CD4-positive, alpha-beta T cell treated with Interleukin-1 beta for 1 hour (primary cell): ENCODE results near the gene AP3D1.
"Not testable (repeated sequence)": the region's sequence is repeated elsewhere in the genome, so short reads cannot be mapped to it uniquely, and the experiment has no call there.

Experiments used
- DNase-seq, 2 donors: peaks; one replicate each; pipeline ENCODE4 v3.0.0-alpha.2; 2020 to 2022

The AP3D1 gene

GRCh38 chr19:2108251-2109016 is 42.9 kb downstream of the AP3D1 start:
- no peak for DNase-seq

GRCh38 chr19:2103045-2103707 is 48.2 kb downstream of the AP3D1 start:
- no peak for DNase-seq

- DNase-seq: no peak
Observed at GRCh38 chr19:2101417-2102335, 49.7 kb downstream of the AP3D1 start.

GRCh38 chr19:2100719-2101061 is 50.7 kb downstream of the AP3D1 start:
- DNase-seq: no peak

- DNase-seq: no peak
Observed at GRCh38 chr19:2099937-2100718, 51.2 kb downstream of the AP3D1 start.

GRCh38 chr19:2099054-2099501 is 52.3 kb downstream of the AP3D1 start:
- DNase-seq: no peak

- no peak for DNase-seq
Observed at GRCh38 chr19:2097886-2098327, 53.5 kb downstream of the AP3D1 start.

- peak; percentile 66 to 73 for DNase-seq
Observed at GRCh38 chr19:2097203-2097885, 54.0 kb downstream of the AP3D1 start.

- DNase-seq: peak; percentile 99
Observed at GRCh38 chr19:2096480-2097202, 54.7 kb downstream of the AP3D1 start, which contains the start of gene IZUMO4. IZUMO4 (plus strand) TSS chr19:2096915; CDS start chr19:2096946, 31 bp downstream.

- peak; percentile 89 to 90 for DNase-seq
Observed at GRCh38 chr19:2096034-2096479, 55.3 kb downstream of the AP3D1 start, which contains the start of gene MOB3A. MOB3A (minus strand) TSS chr19:2096326; CDS start chr19:2078560, 17,766 bp downstream.

GRCh38 chr19:2091926-2092525 is 59.3 kb downstream of the AP3D1 start:
- DNase-seq: not testable (repeated sequence)

GRCh38 chr19:2089727-2090053 is 61.7 kb downstream of the AP3D1 start:
- no peak for DNase-seq

- DNase-seq: peak in 1 of 2 donors; percentile 50
Observed at GRCh38 chr19:2089001-2089711, 62.2 kb downstream of the AP3D1 start.

- DNase-seq: peak; percentile 57 to 84
Observed at GRCh38 chr19:2087621-2088100, 63.7 kb downstream of the AP3D1 start.

- peak in 1 of 2 donors; percentile 68 for DNase-seq
Observed at GRCh38 chr19:2086695-2087620, 64.4 kb downstream of the AP3D1 start.

- DNase-seq: peak; percentile 95 to 97
Observed at GRCh38 chr19:2084993-2085720, 66.2 kb downstream of the AP3D1 start.

GRCh38 chr19:2083174-2083854 is 68.1 kb downstream of the AP3D1 start:
- DNase-seq: peak; percentile 74 to 78
